ENCODE measurements around the gene ARHGEF37.

ARHGEF37 gene

GRCh38 chr5:149584121-149584520, 2.8 kb downstream of the ARHGEF37 start:
- Histone ChIP-seq H3K4me2 (ENCODE audit: low read depth, low read length, poor library complexity, severe bottlenecking) (no peak overlapping the region), H3K9ac (ENCODE audit: low read depth, low read length, poor library complexity, severe bottlenecking) (no peak overlapping the region), H3F3A (ENCODE audit: low read depth) (no peaks in the 10 kb centered on the region), H3K9me3 (ENCODE audit: insufficient read depth, low read depth, low read length) (no peaks in the 10 kb centered on the region), H3K36me3 (ENCODE audit: insufficient read depth, low read length) (no peaks in the 10 kb centered on the region), H3K4me3 (ENCODE audit: low read length, poor library complexity, severe bottlenecking) (no peak overlapping the region), H3K9me2 (replicated peaks; ENCODE audit: low read depth, low read length) (no peaks in the 10 kb centered on the region), H3K4me1 (ENCODE audit: insufficient read depth, low read length, poor library complexity, severe bottlenecking) (no peaks in the 10 kb centered on the region), H3K79me2 (ENCODE audit: insufficient read depth, low read length) (no peaks in the 10 kb centered on the region), H2AFZ (ENCODE audit: low read length) (no peak overlapping the region), H3K27me3 (ENCODE audit: insufficient read depth, low read length, poor library complexity, severe bottlenecking) (no peaks in the 10 kb centered on the region), H4K20me1 (ENCODE audit: insufficient read depth, low read length, poor library complexity, severe bottlenecking) (no peaks in the 10 kb centered on the region)
- no peak for TF ChIP-seq EZH2phosphoT487 (IDR thresholded peaks at IDR 0.05; ENCODE audit: borderline replicate concordance)

GRCh38 chr5:149585910-149586309, 4.6 kb downstream of the ARHGEF37 start:
- Histone ChIP-seq H3K79me2 (ENCODE audit: insufficient read depth, low read length) (no peaks in the 10 kb centered on the region), H3F3A (ENCODE audit: low read depth) (no peaks in the 10 kb centered on the region), H3K4me2 (ENCODE audit: low read depth, low read length, poor library complexity, severe bottlenecking) (no peak overlapping the region), H3K27me3 (ENCODE audit: insufficient read depth, low read length, poor library complexity, severe bottlenecking) (no peaks in the 10 kb centered on the region), H3K4me1 (ENCODE audit: insufficient read depth, low read length, poor library complexity, severe bottlenecking) (no peaks in the 10 kb centered on the region), H3K4me3 (ENCODE audit: low read length, poor library complexity, severe bottlenecking) (no peak overlapping the region), H3K9me2 (replicated peaks; ENCODE audit: low read depth, low read length) (no peaks in the 10 kb centered on the region), H2AFZ (ENCODE audit: low read length) (no peak overlapping the region), H3K9me3 (ENCODE audit: insufficient read depth, low read depth, low read length) (no peaks in the 10 kb centered on the region), H4K20me1 (ENCODE audit: insufficient read depth, low read length, poor library complexity, severe bottlenecking) (no peaks in the 10 kb centered on the region), H3K9ac (ENCODE audit: low read depth, low read length, poor library complexity, severe bottlenecking) (no peak overlapping the region), H3K36me3 (ENCODE audit: insufficient read depth, low read length) (no peaks in the 10 kb centered on the region)
- no peak for TF ChIP-seq CTCF (conservative IDR thresholded peaks at IDR 0.05; ENCODE audit: low read length)
- TF ChIP-seq EZH2phosphoT487 (IDR thresholded peaks at IDR 0.05; ENCODE audit: borderline replicate concordance): no peak

GRCh38 chr5:149586708-149587318, 5.5 kb downstream of the ARHGEF37 start:
- no peaks in the 10 kb centered on the region for H4K20me1 ChIP-seq (ENCODE audit: insufficient read depth, low read length, poor library complexity, severe bottlenecking)
- H3K9me3 ChIP-seq (ENCODE audit: insufficient read depth, low read depth, low read length): no peaks in the 10 kb centered on the region
- H3K4me3 ChIP-seq (ENCODE audit: low read length, poor library complexity, severe bottlenecking): no peak overlapping the region
- no peaks in the 10 kb centered on the region for H3K27me3 ChIP-seq (ENCODE audit: insufficient read depth, low read length, poor library complexity, severe bottlenecking)
- H3K9me2 ChIP-seq (replicated peaks; ENCODE audit: low read depth, low read length): no peaks in the 10 kb centered on the region
- H2AFZ ChIP-seq (ENCODE audit: low read length): no peak overlapping the region
- no peaks in the 10 kb centered on the region for H3K36me3 ChIP-seq (ENCODE audit: insufficient read depth, low read length)
- H3F3A ChIP-seq (ENCODE audit: low read depth): no peaks in the 10 kb centered on the region
- TF ChIP-seq EZH2phosphoT487 (IDR thresholded peaks at IDR 0.05; ENCODE audit: borderline replicate concordance): no peak
- TF ChIP-seq CTCF (conservative IDR thresholded peaks at IDR 0.05; ENCODE audit: low read length): no peak
- no peak overlapping the region for H3K4me2 ChIP-seq (ENCODE audit: low read depth, low read length, poor library complexity, severe bottlenecking)
- H3K79me2 ChIP-seq (ENCODE audit: insufficient read depth, low read length): no peaks in the 10 kb centered on the region
- no peaks in the 10 kb centered on the region for H3K4me1 ChIP-seq (ENCODE audit: insufficient read depth, low read length, poor library complexity, severe bottlenecking)
- no peak overlapping the region for H3K9ac ChIP-seq (ENCODE audit: low read depth, low read length, poor library complexity, severe bottlenecking)

GRCh38 chr5:149588936-149589335, 7.6 kb downstream of the ARHGEF37 start:
- Histone ChIP-seq H3K27me3 (ENCODE audit: insufficient read depth, low read length, poor library complexity, severe bottlenecking) (no peaks in the 10 kb centered on the region), H3K4me1 (ENCODE audit: insufficient read depth, low read length, poor library complexity, severe bottlenecking) (no peaks in the 10 kb centered on the region), H3F3A (ENCODE audit: low read depth) (no peaks in the 10 kb centered on the region), H3K9ac (ENCODE audit: low read depth, low read length, poor library complexity, severe bottlenecking) (no peak overlapping the region), H3K4me3 (ENCODE audit: low read length, poor library complexity, severe bottlenecking) (no peak overlapping the region), H2AFZ (ENCODE audit: low read length) (no peak overlapping the region), H4K20me1 (ENCODE audit: insufficient read depth, low read length, poor library complexity, severe bottlenecking) (no peaks in the 10 kb centered on the region), H3K79me2 (ENCODE audit: insufficient read depth, low read length) (no peaks in the 10 kb centered on the region), H3K36me3 (ENCODE audit: insufficient read depth, low read length) (no peaks in the 10 kb centered on the region), H3K9me2 (replicated peaks; ENCODE audit: low read depth, low read length) (no peaks in the 10 kb centered on the region), H3K4me2 (ENCODE audit: low read depth, low read length, poor library complexity, severe bottlenecking) (no peak overlapping the region), H3K9me3 (ENCODE audit: insufficient read depth, low read depth, low read length) (no peaks in the 10 kb centered on the region)
- no peak for TF ChIP-seq EZH2phosphoT487 (IDR thresholded peaks at IDR 0.05; ENCODE audit: borderline replicate concordance)
- TF ChIP-seq CTCF (conservative IDR thresholded peaks at IDR 0.05; ENCODE audit: low read length): no peak

Measured in Loucy (cell line).